Activated CD4-positive, CD25-positive, alpha-beta regulatory T cell treated with anti-CD3 and anti-CD28 coated beads, Interleukin-2, amount 50 U/mL, for 72 hours (primary cell): ENCODE measurements around the gene DNASE1L2.

Experiments
- DNase-seq: peaks from one replicate; pipeline ENCODE4 v3.0.0; 2021

DNASE1L2 gene

GRCh38 chr16:2204416-2205103 lies 31.7 kb upstream of the DNASE1L2 start:
- no peak for DNase-seq

- peak; percentile 93 for DNase-seq
Observed at GRCh38 chr16:2205104-2205966, 30.9 kb upstream of the DNASE1L2 start, which contains the start of gene MLST8. TSS of gene MLST8 (plus strand) at chr16:2205454. CDS start at chr16:2206086, 632 bp downstream.

GRCh38 chr16:2205967-2206313 lies 30.3 kb upstream of the DNASE1L2 start:
- no peak for DNase-seq

- DNase-seq = no peak
Observed at GRCh38 chr16:2206420-2206779, 29.8 kb upstream of the DNASE1L2 start.

- no peak for DNase-seq
Observed at GRCh38 chr16:2206780-2207433, 29.3 kb upstream of the DNASE1L2 start.

DNA sequence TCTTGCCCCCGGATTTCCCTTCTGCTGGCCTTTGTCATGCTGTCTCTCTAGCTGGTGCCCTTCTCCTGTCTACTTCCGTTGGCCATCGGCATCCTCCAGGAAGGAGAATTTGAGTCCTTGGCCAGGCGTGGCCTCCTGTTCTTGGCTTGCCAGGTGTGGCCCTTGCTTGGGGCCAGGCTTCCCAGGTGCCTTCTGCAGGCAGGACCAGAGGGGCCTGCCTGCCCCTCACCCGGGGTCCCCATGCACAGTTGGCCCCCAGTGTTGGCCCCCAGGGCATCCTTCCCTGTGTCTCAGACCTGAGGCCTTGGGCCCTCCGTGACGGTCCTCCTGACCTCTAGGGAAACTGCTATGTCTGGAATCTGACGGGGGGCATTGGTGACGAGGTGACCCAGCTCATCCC lies 28.4 kb upstream of the DNASE1L2 start:
- DNase-seq = no peak

DNA sequence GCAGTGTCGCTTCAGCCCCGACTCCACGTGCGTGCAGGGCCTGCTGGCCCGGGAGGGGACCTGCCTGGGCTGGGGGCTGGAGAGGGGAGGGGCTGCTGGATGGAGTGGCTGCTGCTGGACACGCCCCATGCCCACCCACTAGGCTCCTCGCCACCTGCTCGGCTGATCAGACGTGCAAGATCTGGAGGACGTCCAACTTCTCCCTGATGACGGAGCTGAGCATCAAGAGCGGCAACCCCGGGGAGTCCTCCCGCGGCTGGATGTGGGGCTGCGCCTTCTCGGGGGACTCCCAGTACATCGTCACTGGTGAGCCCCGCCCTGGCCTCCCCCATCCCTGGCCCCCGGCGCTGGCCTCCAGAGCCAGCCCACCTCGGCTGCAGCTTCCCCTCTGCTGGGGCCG lies 27.9 kb upstream of the DNASE1L2 start:
- DNase-seq = no peak

DNA sequence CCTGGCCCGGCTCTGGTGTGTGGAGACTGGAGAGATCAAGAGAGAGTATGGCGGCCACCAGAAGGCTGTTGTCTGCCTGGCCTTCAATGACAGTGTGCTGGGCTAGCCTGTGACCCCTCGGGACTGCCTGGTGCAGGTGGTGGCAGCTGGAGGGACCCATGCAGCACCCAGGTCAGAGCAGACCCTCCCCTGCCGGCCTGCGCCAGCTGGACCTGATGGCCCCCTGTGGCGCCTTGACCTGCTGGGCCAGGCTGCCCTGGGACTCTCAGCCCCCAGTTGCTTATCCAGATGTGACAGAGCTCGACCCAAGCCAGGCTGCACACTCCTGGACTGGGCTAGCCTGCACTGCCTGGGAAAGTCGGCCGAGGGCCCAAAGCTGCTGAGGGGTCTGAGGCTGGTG lies 27.5 kb upstream of the DNASE1L2 start:
- no peak for DNase-seq

- no peak for DNase-seq
Observed at GRCh38 chr16:2209258-2210008, 26.8 kb upstream of the DNASE1L2 start.

GRCh38 chr16:2210009-2210332 lies 26.3 kb upstream of the DNASE1L2 start:
- no peak for DNase-seq

DNA sequence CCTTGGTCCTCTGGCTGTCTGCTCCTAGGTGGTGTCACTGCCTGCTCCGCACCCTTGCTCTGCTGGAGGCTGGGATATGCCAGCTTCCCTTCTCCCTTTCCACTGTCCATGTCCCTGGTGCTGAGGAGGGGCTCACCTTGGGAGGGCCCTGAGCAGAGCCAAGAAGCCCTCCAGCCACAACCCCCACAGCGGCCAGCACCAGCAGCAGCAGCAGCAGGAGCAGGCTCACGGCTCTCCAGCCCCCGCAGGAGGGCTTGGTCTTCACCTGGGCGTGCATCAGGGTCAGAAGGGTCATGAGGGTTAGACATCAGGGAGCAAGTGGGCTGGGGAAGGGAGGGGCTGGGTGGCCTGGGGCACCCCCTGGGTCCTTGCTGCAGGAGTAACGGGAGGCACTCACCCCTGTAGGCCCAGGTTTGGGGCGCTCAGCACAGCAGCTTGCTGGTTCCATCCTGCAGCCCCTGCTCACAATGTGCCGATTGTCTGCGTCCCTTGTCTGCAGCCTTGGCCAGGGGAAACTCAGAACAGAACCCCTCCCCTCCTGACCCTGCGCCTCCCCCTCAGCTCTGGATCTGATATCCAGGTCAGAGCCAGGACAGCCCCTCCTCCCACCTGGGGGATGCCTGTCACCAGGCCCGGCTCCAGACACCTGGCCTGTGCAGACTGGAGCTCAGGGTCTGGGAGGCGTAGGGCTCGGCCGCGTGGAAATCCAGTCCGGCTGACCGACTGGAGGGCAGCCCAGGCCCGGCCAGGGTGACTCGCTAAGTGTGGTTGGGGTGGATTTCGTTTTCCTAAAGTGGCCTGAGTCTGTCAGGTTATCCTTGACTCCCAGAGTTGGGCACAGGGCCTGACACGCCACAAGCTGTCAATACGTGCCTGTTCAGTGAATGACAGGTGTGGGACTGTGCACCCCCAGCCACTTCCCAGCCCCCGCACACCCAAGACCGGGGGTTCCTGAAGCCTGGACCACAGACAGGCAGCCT lies 25.6 kb upstream of the DNASE1L2 start, which contains the start of gene BRICD5:
Gene BRICD5, minus strand, starts transcription at position 478 of the 980 bp plus-strand sequence. Its CDS starts 30 bp downstream, at position 448.
- no peak for DNase-seq

- DNase-seq = no peak
Observed at GRCh38 chr16:2211923-2212347, 24.3 kb upstream of the DNASE1L2 start.

DNA sequence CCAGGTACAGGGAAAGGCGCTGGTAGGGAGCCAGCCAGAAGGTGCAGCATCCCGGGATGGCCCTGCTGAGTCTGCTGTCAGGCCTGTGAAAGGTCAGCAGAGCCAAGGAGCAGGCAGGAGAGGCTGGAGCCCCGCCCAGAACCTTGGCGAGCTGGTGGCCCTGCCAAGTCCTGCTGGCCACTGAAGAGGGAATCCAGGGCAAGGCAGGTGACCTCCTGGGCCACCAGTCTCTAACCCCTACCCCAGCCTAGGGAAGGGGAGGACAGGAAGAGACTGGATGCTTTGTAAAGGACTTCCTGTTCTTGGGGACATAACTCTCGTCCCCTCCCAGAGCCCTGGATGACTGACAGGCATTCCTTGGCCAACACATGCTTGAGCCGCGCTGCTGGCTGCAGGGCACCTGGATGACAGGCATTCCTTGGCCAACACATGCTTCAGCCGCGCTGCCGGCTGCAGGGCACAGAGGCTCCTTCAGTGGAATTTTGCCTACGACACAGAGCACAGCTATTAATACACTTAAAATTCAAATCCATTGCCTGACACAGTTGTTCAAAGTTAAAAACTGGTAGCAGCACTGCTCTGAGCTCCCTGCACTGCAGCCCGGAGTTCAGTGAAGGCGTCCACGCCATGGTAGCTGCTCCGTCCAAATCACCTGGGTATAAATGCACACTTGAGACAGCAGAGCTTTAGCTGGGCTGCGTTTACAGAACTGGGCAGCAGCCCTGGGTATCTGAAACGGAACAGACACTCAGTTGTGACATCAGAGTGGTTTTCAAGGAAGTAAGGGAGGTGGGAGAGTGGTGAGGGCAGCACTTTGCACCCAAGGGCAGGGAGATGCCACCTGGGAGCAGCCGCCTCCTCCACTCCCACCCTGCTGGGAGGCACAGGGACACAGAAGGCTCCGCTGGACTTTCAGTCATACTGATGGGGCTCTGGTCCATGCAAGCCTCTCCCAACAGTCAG lies 23.6 kb upstream of the DNASE1L2 start:
- DNase-seq = no peak

DNA sequence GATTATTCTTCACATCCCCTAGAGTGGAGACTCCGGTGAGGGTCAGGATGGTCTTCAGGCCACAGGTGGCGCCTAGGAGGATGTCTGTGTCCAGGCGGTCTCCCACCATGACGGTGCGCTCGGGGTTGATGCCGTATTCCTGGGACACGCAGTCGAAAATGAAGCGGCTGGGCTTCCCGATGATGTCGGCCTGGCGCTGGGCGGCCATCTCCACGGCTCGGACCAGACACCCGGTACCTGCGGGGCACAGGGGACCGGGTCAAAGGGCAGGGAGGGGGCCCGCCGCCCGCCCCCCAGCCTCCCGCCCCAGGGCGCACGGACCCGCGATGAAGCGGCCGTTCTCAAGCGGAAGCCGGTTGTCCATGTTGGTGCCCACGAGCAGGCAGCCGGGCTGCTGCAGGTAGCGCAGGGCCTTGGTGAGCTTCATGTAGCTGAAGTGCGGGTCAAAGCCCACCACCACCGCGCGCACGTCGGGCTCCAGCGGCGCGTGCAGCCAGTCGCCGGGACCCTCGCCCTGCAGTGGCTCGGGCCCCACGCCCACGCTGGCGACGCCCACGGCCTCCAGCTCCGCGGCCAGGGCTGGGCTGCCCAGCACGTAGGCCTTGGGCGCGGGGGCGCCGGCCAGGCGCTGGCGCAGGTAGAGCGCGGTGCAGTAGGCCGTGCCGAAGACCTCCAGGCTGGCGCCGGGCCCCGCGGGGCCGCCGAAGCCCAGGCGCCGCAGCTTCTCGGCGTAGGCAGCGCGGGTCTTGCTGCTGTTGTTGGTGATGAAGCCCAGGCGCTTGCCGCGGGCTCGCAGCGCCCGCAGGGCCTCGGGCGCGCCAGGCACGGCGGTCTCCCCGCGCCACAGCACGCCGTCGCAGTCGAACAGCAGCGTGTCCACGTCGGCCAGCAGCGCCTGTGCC lies 22.2 kb upstream of the DNASE1L2 start:
- DNase-seq = no peak

GRCh38 chr16:2214719-2214968 lies 21.6 kb upstream of the DNASE1L2 start, which contains the start of gene PGP:
TSS of gene PGP (minus strand) at chr16:2214840. CDS start at chr16:2214777, 63 bp downstream.
- no peak for DNase-seq

DNA sequence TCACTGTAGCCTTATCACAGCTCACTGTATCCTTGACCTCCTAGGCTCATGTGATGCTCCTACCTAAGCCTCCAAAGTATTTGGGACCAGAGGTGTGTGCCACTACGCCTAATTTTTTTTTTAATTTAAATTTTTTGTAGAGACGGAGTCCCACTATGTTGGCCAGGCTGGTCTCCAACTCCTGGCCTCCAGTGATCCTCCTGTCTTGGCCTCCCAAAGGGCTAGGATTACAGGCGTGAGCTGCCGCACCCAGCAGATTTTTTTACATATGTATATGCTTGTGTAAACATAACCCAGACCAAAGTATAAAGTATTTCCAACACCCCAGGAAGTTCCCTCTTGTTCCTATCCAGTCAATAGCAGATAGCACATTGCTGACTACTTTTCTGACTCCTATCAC lies 19.9 kb upstream of the DNASE1L2 start:
- no peak for DNase-seq

- DNase-seq = peak; percentile 100
Observed at GRCh38 chr16:2223221-2223941, 12.9 kb upstream of the DNASE1L2 start, which contains the start of gene E4F1. TSS of gene E4F1 (plus strand) at chr16:2223591. CDS start at chr16:2223614, 23 bp downstream.

- DNase-seq = no peak
Observed at GRCh38 chr16:2223942-2224486, 12.2 kb upstream of the DNASE1L2 start.
